ENCODE data around the gene PCBD2. TPM values are rescaled to one million over a fixed set of nuclear protein-coding genes. Genes with fewer than 3 reads are reported as not detected.

Gene PCBD2
- total RNA-seq, 1 donor from 2014 or later = 15.9 TPM

DNA sequence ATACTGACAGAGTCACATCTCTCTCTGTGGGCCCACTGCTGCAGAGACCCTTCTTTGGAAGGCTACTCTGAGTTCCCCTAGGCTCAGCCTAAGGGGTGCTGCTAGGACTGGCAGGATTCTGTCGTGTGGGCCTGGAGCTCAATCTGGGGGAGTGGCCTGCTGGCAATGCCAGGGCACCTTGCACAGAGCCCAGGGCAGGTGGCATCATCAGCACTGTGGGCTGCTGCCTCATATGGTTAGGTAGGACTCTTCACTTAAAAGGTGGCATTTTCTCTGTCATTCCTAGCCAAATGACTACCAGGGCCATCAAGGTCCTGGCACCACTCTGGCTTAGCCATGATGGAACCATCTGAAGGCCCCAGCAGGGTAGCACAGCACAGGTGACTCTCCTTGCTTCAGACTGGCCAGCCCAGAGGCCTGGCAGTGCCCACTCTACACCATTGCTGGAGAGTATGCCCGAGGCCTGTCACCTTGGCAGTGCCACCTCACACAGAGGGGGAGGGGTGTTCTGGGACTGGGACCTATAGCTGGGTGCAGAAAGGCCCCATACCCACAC is 107.2 kb downstream of the PCBD2 start:
- no peak for TF ChIP-seq CTCF (IDR thresholded peaks at IDR 0.05; ENCODE audit: unreplicated experiment)
- no peak for DNase-seq (ENCODE audit: low spot score in 2 of 2, unreplicated experiment in 2 of 2)
- no peak overlapping the region for H3K27ac Mint-ChIP-seq
- H3K36me3 Mint-ChIP-seq = peaks cover under 1% of the 10 kb centered on the region
- H3K9me3 Mint-ChIP-seq = no peaks in the 10 kb centered on the region
- no peaks in the 10 kb centered on the region for H3K4me1 Mint-ChIP-seq
- H3K4me3 Mint-ChIP-seq = no peak overlapping the region
- H3K27me3 Mint-ChIP-seq (ENCODE audit: low read depth) = no peaks in the 10 kb centered on the region

Small RNA genes within 50 kb of the gene (microRNA-seq; reads per million reads assigned to microRNA genes)
- not detected for gene MIR4461

Other genes starting within 250 kb of the PCBD2 start
- gene CAMLG, start 166.6 kb upstream of the PCBD2 start, total RNA-seq = 48.8 to 55.8 TPM (median 49.2 TPM) in 3 replicates
- 61.3 to 64.9 TPM (median 61.7 TPM) in 3 replicates for gene DDX46, start 146.4 kb upstream of the PCBD2 start, total RNA-seq
- 75.4 to 85.4 TPM (median 83.4 TPM) in 3 replicates for gene C5orf24, start 59.2 kb upstream of the PCBD2 start, total RNA-seq
- 46.3 to 51.6 TPM (median 48.9 TPM) in 3 replicates for gene TXNDC15, start 30.8 kb upstream of the PCBD2 start, total RNA-seq
- 1.1 to 1.5 TPM (median 1.4 TPM) in 3 replicates for gene CATSPER3, start 62.8 kb downstream of the PCBD2 start, total RNA-seq
- gene PITX1, start 129.1 kb downstream of the PCBD2 start, total RNA-seq = 80.2 to 89.6 TPM (median 88.0 TPM) in 3 replicates

All from mesothelial cell of epicardium (in vitro differentiated cells).